Activated naive CD4-positive, alpha-beta T cell treated with Interleukin-2 at 50 U/mL for 16 hours (primary cell): ENCODE data around the gene MAMDC2.
"Not testable (repeated sequence)": the region's sequence is repeated elsewhere in the genome, so short reads cannot be mapped to it uniquely, and the experiment has no call there.

ENCODE experiments used
- DNase-seq: peaks from one replicate; pipeline ENCODE4 v3.0.0-alpha.2; 2020

Gene MAMDC2

DNA sequence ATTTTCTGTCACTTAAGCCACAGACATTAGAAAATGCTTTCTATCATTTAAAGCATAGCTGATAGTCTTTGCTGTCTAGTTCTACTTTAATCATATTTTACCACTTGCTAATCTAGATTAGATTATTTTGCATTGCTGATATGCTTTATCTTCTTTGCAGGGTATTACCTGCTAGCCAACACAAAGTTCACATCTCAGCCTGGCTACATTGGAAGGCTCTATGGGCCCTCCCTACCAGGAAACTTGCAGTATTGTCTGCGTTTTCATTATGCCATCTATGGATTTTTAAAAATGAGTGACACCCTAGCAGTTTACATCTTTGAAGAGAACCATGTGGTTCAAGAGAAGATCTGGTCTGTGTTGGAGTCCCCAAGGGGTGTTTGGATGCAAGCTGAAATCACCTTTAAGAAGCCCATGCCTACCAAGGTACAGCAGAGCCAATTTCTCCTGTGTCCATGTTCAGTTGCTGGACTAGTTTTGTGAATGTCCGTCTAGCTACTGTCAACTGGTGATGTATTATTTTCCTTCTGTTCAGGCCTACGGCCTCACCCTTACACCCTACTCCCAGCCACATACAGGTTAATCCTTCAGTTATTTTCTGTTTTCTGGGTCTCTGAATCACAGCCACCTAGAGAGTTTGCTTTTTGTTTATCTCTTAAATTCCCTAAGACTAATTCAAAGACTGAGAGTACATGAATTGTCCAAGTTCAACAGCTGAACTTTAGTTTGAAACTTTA is 99.9 kb downstream of the MAMDC2 start:
- no peak for DNase-seq

DNA sequence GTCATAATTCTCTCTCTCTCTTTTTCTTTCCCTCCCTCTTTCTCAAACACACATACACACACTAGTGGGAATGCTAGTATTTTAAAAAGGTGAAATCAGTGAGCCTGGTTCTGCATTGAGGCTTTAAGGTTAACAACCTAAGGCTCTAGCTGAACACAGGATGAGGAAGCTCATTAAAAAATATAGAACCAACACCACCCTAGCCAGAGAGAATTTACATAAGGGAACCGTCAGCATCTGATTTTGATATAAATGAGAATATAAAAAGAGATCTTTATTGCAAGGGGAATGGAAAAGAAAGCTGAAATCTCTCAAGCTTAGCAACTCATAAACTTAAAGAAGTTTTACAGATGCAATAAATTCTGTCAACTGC is 100.5 kb downstream of the MAMDC2 start:
- DNase-seq: no peak

DNA sequence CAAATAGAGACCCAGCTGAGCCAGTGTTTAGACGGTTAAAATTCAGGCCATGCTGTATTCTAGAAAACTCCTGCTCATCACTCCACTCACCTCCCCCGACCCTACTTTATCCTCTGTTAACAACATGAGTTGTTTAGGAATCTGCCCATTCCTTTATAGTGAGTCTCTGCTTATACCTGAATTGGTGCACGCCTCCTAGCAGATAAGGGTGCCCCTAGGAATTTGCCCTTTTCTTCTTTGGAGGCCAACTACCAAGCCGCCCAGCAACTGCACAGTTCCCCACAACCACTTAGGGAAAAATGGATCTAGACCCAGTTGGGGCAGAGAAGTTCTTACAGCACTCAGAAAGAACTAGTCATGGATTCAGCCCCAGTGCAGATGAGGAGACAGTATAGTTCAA is 102.3 kb downstream of the MAMDC2 start:
- no peak for DNase-seq

DNA sequence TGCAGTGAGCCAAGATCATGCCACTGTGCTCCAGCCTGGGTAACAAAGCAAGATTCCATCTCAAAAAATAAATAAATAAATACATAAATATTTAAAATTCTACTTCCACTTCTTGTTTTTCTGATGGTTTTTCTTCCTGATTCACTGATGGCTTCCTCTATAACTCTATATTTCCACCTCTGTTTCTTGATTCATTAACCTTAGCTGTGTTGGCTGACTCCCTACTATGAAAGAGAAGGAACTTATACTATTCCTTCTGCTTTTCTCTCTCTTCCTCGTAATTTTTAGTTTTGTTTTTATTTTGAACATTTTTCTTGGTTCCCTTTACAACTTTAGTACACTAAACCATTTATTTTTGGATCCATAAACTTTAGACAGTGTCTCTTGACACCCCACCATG is 103.5 kb downstream of the MAMDC2 start:
- no peak for DNase-seq

DNA sequence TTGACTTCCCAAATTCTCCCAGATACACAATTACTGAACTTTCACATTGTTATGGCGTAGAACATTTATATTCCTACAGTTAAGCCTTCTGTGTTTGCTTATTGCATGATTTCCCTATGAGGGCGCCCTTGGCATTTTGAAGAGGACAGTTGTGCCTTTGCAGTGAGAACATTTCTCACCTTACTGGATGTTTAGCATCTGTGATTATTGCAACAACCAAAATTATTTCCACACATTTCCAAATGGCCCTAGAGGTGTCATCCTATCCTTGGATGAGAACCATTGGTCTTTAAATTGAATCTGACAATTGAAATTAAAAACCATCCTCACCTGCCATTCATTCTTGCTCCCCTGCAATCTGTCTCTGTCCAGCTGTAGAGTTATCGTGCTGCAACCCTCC is 104.0 kb downstream of the MAMDC2 start:
- no peak for DNase-seq

DNA sequence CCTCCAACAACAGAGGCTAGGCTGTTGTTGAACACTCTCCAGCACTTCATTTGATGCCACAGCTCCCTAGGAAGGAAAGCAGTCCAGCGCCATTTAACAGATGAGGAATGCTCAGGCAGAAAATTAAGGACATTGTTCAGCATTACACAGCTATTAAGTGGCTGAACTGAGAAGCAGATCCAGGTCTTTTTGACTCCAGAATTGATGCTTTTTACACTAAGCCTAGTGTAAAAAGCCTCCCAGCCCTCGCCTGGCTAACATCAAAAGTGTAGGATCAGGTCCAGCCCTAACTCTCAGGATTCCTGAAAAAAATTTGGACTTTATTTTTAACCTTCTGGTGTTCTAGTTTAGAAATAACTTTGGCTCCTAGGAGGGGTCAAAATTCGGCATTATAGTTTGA is 108.7 kb downstream of the MAMDC2 start:
- no peak for DNase-seq

DNA sequence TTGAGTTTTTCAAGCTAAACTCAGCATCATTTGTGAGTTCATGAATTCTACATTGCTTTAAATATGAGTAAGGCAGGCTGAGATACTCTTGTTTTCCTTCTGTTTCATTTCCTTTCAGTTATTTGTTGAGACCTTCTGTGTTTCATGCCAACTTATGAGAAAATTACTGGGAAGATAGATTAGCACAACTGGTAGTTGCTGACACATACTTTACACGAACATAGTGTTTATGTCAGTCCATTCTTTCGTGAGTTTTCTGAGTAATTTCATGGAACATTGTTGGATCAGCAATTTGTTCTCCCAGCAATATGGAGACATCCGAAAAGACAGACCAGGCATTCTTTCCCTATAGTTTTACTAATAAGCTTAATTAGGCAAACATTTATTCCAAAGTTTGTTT is 113.1 kb downstream of the MAMDC2 start:
- DNase-seq: no peak

DNA sequence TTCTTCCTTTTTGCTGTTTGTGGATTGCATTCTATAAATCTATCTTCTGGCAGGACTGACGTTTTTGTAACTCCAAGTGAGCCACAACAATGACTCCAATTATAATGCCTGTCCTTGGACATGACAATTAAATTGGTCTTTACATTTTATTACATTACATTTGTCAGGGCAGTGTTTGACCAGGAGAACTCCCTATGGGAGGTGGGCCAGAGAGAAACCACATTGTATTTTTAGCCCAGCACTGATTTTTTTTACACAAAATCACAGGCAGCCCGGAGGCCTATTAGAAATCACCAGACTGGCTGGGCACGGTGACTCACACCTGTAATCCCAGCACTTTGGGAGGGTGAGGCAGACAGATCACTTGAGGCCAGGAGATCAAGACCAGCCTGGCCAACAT is 116.0 kb downstream of the MAMDC2 start:
- no peak for DNase-seq

DNA sequence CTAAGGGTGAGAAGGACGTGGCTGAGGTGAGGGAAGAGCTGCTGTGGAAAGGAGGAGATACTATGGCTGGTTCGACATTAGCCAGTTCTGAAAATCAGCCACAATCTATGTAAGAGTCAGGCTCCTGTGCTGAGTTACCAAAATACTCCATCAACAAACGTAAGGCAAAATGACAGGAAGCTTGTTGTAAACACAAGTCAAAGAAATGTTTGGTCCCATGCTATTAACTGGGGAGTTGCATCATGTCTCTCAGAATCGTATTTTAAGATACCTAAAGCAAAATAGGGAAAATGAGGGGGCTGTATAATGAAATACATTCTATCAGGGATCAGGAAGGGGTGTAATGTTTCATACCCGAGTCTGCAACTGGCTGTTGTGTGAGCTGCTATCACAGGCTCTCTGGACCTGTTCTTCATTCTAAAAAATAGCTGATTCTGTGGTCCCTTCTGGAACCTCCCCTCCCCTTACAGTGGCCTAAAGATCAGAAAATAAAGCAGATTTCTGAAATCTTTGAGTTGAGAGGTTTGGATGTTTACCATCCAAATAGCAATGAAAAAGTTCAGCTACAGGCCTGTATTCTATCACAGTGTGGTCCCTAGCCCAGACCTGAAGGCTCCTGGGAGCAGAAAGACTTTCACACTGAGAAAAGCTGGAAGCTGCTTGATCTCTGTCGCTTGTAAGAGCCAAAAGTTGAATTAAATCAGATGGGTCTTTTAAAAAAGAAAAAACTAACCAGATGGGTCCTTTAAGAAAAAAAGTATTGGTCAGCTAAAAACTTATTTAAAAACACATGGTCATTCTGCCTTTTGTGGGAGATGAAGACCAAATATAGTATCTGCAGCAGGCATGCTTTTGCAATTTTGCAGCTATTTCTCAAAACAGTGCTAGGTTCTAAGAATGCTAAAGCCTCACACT is 117.3 kb downstream of the MAMDC2 start:
- DNase-seq: no peak

DNA sequence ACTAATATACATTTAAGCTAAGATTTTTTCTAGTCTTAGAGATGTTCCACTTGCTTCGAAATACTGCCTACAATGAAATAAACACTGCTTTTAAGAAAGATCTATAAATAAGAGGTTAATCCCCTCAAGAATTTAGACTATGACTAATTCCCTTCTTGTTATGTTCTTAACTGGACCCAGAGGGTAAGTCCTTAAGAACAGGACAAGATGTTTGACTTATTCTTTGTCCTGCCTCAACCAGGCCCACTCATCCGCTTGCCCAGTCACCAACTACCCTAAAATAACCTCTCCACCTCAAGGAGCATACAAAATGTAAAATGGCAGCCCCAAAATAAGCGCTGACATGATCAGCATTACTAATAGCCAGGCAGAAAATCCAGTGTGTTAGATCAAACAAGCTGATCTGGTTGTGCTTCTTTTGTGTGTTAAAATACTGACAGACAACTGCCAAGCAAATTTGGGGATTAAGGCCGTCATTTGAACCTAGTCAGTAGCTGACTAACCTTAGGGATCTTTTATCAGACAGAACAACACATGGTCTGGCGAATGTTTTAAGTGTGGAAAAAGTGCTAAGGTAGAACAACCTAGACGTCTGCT is 121.5 kb downstream of the MAMDC2 start:
- no peak for DNase-seq

DNA sequence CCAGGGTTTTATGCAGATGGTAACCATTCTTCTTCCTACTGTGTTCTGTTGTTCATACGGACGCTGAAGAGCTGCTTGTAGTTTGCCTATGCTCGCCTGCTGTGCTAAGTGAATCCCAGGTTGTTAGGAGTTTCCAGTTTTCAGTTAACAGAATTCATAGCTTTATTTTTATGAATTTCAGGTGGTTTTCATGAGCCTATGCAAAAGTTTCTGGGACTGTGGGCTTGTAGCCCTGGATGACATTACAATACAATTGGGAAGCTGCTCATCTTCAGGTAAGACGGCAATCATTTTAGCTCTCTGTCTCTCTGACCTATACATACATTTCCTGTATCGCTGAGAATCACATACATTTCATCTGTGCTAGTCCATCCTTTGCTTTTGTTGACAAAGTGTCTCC is 124.9 kb downstream of the MAMDC2 start:
- DNase-seq: no peak

DNA sequence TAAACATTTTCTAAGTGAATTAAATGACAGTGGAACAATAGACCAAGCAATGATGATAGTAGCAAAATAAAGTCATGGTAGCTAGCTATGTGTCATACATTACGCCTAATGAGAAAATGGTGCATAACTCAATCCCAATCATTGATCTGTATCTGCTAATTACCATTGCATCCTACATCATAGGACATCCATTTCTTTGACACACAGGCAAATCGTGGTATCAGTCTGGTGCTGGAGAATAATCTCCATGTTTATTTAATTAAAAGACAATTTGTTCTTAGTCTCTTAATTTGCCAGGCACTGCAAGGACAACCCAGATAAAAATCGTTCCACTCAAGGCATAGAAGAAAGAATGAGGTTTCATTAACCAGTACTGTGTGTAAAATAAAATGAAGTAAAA is 125.6 kb downstream of the MAMDC2 start:
- no peak for DNase-seq

DNA sequence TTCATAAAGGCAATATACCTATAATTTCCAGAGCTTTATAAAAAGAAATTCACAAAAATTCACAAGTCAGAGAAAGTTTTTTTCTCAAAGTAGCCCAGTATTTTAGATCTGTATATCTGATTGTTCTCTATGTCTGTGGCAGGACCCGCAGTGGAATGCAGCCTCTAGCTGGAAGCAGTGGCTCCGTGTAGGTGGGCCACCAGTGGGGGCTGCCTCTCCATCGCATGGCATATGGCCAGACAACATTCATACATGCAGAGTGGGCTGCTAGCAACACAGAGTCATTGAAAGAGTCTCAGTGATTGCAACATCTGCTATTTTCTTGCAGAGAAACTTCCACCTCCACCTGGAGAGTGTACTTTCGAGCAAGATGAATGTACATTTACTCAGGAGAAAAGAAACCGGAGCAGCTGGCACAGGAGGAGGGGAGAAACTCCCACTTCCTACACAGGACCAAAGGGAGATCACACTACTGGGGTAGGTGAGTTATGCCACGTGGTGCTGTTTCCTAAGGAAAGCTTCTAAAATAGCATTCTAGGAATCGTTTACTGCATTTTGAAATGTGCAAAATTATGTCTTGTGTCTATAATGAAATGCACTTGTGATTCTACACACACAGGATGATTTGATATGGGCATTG is 126.6 kb downstream of the MAMDC2 start:
- DNase-seq: no peak

DNA sequence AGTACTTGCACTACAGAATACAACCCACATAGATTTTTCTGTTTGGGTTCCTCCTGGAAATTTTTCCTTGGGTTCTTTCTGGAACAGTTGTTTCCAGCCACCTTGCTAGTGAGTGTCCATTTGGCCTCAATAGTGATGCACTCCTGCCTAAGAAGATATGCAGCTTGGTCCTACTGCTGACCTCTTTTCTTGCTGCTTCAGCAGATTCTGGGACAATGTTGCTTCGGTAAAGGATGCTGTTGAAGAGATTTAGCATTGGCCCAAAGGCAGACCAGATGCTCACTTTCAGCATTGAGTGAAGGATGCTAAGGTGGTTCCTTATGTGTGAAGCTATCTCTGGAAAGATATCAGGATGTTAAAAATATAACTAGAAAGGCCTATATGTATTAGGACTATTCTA is 128.9 kb downstream of the MAMDC2 start:
- no peak for DNase-seq

DNA sequence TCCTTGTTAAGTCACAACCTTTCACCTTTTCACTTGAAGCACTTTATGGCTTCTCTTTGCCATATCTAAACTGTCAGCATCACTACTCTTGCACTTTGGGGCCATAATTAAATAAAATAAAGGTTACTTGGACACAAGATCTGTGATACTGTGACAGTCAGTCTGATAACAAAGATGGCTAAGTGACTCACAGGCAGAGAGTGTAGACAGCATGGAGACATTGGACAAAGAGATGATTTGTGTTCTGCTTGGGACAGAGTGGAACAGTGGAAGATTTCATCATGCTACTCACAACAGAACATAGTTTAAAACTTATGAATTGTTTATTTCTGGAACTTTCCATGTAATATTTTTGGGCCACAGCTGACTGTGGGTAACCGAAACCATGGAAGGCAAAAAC is 133.5 kb downstream of the MAMDC2 start:
- DNase-seq: no peak

DNA sequence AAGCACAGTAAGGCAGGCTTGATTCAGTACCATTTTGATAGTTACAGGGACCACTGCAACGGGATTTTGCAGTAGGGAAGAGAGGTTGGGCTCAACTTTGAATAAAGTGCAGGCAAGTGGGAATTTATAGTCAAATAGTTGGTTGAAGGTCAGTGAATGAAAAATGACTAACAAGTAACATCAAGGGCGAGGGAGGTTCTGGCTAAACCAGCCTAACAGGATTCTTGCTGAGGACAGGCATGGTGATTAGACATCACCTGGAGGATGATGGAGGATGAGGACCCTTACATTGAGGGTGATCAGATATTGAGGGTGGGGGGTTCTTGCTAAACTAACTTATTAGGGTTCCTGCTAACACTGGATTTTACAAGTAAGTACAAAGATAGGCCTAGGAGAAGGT is 149.1 kb downstream of the MAMDC2 start:
- no peak for DNase-seq

DNA sequence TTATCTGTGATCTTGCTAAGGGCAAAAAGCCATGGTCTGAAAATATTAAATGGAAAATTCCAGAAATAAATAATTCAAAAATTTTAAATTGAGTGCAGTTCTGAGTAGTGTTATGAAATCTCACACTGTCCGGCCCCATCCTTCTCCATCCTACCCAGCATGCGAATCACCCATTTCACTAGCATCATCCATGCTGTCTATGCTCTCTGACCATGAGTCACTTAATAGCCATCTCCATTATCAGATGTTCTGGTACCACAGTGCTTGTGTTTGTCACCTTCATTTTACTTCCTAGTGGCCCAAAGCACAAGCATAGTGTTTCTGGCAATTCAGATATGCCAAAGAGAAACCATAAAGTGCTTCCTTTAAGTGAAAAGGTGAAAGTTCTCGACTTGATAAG is 151.8 kb downstream of the MAMDC2 start:
- DNase-seq: no peak

DNA sequence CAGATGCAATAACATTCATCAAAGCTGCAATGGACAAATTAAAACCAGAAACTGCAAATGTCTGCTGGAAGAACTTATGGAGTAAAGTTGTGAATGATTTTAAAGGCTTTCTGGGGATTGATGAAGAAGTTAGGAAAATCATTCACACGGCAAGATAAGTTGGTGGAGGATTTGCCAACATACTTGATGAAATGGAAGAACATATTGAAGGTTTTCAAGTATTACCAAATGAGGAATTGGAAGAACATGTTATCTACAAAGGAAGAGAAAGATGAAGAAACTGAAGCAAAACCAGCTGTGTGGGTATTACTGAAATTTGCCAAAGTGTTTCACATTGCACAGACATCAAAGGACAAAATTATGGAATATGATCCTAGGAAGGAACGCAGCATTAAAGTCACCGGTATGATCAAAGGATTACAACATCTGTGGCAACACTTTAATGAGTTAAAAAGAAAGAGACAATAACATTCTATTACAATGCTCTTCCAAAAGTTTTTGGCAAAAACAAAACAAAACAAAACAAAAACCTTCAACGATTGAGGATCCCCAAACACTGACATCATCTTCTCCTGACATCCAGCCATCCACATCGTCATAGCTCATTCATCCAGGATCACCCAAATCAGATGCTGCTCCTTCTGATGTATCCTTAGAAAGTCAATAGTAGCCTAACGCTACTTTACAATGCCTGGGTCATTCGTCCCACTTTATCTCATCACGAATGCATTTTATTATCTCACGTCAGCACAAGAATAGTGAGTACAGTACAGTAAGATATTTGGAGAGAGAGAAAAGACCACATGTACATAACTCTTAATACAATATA is 153.8 kb downstream of the MAMDC2 start:
- no peak for DNase-seq

DNA sequence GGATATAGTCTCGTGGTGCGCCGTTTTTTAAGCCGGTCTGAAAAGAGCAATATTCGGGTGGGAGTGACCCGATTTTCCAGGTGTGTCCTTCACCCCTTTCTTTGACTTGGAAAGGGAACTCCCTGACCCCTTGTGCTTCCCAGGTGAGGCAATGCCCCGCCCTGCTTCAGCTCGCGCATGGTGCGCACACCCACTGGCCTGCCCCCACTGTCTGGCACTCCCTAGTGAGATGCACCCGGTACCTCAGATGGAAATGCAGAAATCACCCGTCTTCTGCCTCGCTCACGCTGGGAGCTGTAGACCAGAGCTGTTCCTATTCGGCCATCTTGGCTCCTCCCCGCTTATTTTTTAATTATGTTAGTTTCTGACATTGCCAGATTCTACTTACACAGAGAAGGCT is 161.1 kb downstream of the MAMDC2 start:
- DNase-seq: not testable (repeated sequence)

DNA sequence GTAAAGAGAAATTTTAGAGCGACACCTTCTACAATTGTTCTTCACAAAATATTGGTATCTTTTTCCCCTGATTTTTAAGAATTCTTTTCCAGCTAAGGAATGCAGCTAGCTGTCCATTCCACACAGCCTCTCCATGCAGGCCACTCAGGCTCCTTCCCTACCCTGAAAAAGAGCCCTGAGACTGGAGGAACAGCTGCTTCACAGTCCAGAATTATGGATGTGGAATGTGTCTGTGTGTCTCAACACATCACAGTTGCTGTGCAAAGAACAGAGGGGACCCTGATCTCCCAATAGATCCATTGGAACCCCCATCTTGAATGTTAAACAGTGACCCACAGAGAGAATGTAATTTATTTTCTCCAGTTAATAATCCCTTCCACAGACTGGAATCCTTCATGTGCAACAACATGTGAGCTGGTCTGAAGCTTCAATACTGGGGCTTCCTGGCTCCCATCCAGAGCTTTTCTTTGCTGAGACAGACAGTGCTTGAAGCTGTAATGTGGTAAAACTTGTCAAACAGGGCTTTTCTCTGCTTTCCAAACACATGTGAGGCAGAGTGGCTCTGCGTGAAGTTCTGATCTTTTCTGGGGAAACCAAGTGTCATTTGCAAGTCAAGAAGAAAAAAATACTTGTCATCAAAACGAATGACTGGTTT is 161.8 kb downstream of the MAMDC2 start:
- no peak for DNase-seq

DNA sequence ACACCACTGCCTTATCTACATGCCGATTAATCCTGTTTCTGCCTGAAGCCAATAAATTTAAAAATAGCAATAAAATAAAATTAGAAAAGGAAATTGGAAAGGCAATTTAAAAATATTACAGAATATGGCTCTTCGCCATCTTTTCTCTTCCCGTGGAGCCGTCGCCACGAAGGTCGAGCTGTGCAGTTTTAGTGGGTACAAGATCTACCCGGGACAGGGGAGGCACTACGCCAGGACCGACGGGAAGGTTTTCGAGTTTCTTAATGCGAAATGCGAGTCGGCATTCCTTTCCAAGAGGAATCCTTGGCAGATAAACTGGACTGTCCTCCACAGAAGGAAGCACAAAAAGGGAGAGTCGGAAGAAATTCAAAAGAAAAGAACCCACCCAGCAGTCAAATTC is 173.4 kb downstream of the MAMDC2 start:
- no peak for DNase-seq

DNA sequence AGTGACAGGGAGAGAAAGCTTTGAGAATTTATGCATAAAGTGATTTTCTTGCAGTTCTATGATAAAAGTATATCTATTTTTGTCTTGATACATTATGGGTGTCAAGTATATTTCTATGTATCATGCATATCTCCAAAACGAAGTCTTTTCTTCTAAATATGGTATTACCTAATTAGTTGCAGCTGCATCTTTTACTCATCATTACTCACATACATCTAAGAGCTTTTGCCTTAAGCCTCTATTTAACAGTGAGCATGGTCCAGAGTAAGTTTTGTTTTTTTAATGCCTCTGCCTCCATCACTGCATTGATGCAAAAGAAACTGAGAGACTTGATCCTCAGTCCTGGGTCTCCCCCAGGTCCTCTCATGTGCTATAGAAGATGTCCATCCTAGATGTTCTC is 175.1 kb downstream of the MAMDC2 start:
- DNase-seq: no peak
